PC-3 (cell line): ENCODE measurements around the gene RHOBTB1. TPM values are rescaled to one million over a fixed set of nuclear protein-coding genes. Genes with fewer than 3 reads are reported as not detected.
A peak's percentile ranks its signal among the peaks of the same experiment; 100 is the strongest.

Source experiments
- ATAC-seq: fragments of 200-7000 bp; cut with Tn5 transposase; 2 replicates; pipeline ENCODE4 v1.9.1; 2020; ENCODE audit warnings: mild to moderate bottlenecking, moderate library complexity
- BruUV-seq: library from RNA; stranded (reverse); fragments of 400-500 nt; replicated peaks from 2 replicates; lab custom pipeline; 2021; lab: Mats Ljungman, UMichigan
- CTCF ChIA-PET: fragments of 300-600 bp; sonication (Branson Sonifier 250); formaldehyde crosslinking; loops from one replicate; lab custom pipeline; 2022; ENCODE audit warnings: antibody characterized with exemption; lab: Charles Lee
- POLR2A ChIA-PET: fragments of 300-600 bp; sonication (Branson Sonifier 250); formaldehyde crosslinking; loops from one replicate; lab custom pipeline; 2022; ENCODE audit warnings: antibody characterized with exemption; ENCODE audit not compliant: unreplicated experiment; lab: Charles Lee
- DNase-seq: peaks from one replicate; pipeline ENCODE4 v3.0.0-alpha.2; 2015
- H2AFZ ChIP-seq: fragments of 300-600 bp; sonication (generic); 2 replicates; pipeline ENCODE4 v1.6.0; 2016; ENCODE audit warnings: antibody characterized with exemption, low read length
- H3F3A ChIP-seq: fragments of 300-600 bp; sonication (generic); one replicate; pipeline ENCODE4 v1.6.0; 2017; ENCODE audit warnings: antibody characterized with exemption, low read length, control low read depth, mild to moderate bottlenecking; ENCODE audit not compliant: unreplicated experiment
- H3K27ac ChIP-seq: fragments of 300-600 bp; sonication (generic); 2 replicates; pipeline ENCODE4 v1.5.1; 2016; ENCODE audit warnings: mild to moderate bottlenecking, low read length
- H3K27me3 ChIP-seq: fragments of 300-600 bp; sonication (generic); 2 replicates; pipeline ENCODE4 v1.6.1; 2016; ENCODE audit warnings: low read length, mixed read lengths
- H3K36me3 ChIP-seq: fragments of 300-600 bp; sonication (generic); 2 replicates; pipeline ENCODE4 v1.6.1; 2016; ENCODE audit warnings: low read depth, mixed run types, low read length, mixed read lengths
- H3K4me1 ChIP-seq: fragments of 300-600 bp; sonication (generic); 2 replicates; pipeline ENCODE4 v1.5.1; 2016; ENCODE audit warnings: low read length; ENCODE audit not compliant: insufficient read depth
- H3K4me2 ChIP-seq: fragments of 300-600 bp; sonication (generic); 2 replicates; pipeline ENCODE4 v1.6.0; 2016; ENCODE audit warnings: low read length
- H3K4me3 ChIP-seq: fragments of 300-600 bp; sonication (generic); 2 replicates; pipeline ENCODE4 v1.5.1; 2016; ENCODE audit warnings: mild to moderate bottlenecking, low read length, mixed read lengths
- H3K79me2 ChIP-seq: fragments of 300-600 bp; sonication (generic); 2 replicates; pipeline ENCODE4 v1.6.1; 2017; ENCODE audit warnings: low read length, mixed read lengths
- H3K9ac ChIP-seq: fragments of 300-600 bp; sonication (generic); 2 replicates; pipeline ENCODE4 v1.6.0; 2016; ENCODE audit warnings: mild to moderate bottlenecking, low read length
- H3K9me2 ChIP-seq: fragments of 300-600 bp; sonication (generic); replicated peaks from 2 replicates; pipeline ENCODE4 v1.6.1; 2016; ENCODE audit warnings: mixed run types, low read length, mixed read lengths
- H3K9me3 ChIP-seq: fragments of 300-600 bp; sonication (generic); 2 replicates; pipeline ENCODE4 v1.6.1; 2016; ENCODE audit warnings: low read length, mixed read lengths
- H4K20me1 ChIP-seq: fragments of 300-600 bp; sonication (generic); 2 replicates; pipeline ENCODE4 v1.6.1; 2016; ENCODE audit warnings: low read length, mixed read lengths
- EZH2 ChIP-seq: fragments of 300-600 bp; sonication (generic); IDR thresholded peaks from one replicate; pipeline ENCODE4 v1.6.1; 2017; ENCODE audit warnings: antibody characterized with exemption, mild to moderate bottlenecking, low read length; ENCODE audit not compliant: unreplicated experiment
- EZH2phosphoT487 ChIP-seq: fragments of 300-600 bp; sonication (generic); IDR thresholded peaks from 2 replicates; pipeline ENCODE4 v1.6.1; 2018; ENCODE audit warnings: mild to moderate bottlenecking, antibody characterized with exemption, low read length, borderline replicate concordance
- intact Hi-C: fragments of 100-400 bp; cut with micrococcal nuclease; formaldehyde crosslinking; loops from 2 replicates; pipeline ENCODE4 v1.9.0; 2023
- total RNA-seq: library from RNA; depleted of rRNA; stranded (reverse); fragments of >200 nt; gene quantifications from 2 replicates; pipeline ENCODE4 v1.2.3, GENCODE V29; 2014
- TF ChIP-seq, protein P1 (sequence below): fragments of 300-600 bp; sonication (generic); conservative IDR thresholded peaks from 2 replicates; pipeline ENCODE4 v1.5.1; 2017; ENCODE audit warnings: antibody characterized with exemption, low read depth, mild to moderate bottlenecking, low read length

Gene RHOBTB1
- total RNA-seq, 1 experiment from 2014 or later: 6.7 TPM

- Histone ChIP-seq H3K9me3 (no peaks in the 10 kb centered on the region), H3K4me3 (no peak overlapping the region), H3K27ac (no peak overlapping the region), H4K20me1 (no peaks in the 10 kb centered on the region), H3K27me3 (no peaks in the 10 kb centered on the region), H3K9ac (no peak overlapping the region), H3F3A (no peaks in the 10 kb centered on the region), H3K4me2 (no peak overlapping the region), H3K36me3 (no peaks in the 10 kb centered on the region), H3K79me2 (no peaks in the 10 kb centered on the region), H2AFZ (no peak overlapping the region), H3K4me1 (peaks cover 5% of the 10 kb centered on the region), H3K9me2 (no peaks in the 10 kb centered on the region)
- ATAC-seq: no peak
- no peak for DNase-seq
- POLR2A ChIA-PET: no interaction called here
- TF ChIP-seq, protein P1, sequence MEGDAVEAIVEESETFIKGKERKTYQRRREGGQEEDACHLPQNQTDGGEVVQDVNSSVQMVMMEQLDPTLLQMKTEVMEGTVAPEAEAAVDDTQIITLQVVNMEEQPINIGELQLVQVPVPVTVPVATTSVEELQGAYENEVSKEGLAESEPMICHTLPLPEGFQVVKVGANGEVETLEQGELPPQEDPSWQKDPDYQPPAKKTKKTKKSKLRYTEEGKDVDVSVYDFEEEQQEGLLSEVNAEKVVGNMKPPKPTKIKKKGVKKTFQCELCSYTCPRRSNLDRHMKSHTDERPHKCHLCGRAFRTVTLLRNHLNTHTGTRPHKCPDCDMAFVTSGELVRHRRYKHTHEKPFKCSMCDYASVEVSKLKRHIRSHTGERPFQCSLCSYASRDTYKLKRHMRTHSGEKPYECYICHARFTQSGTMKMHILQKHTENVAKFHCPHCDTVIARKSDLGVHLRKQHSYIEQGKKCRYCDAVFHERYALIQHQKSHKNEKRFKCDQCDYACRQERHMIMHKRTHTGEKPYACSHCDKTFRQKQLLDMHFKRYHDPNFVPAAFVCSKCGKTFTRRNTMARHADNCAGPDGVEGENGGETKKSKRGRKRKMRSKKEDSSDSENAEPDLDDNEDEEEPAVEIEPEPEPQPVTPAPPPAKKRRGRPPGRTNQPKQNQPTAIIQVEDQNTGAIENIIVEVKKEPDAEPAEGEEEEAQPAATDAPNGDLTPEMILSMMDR: no peak
- TF ChIP-seq EZH2phosphoT487 (no peak), EZH2 (no peak)
- BruUV-seq: no TSS peak
- CTCF ChIA-PET: no interaction called here
- intact Hi-C loops: no loop called here
These were observed 26.4 kb downstream of the RHOBTB1 start for GRCh38 chr10:60917331-60918280.

DNA sequence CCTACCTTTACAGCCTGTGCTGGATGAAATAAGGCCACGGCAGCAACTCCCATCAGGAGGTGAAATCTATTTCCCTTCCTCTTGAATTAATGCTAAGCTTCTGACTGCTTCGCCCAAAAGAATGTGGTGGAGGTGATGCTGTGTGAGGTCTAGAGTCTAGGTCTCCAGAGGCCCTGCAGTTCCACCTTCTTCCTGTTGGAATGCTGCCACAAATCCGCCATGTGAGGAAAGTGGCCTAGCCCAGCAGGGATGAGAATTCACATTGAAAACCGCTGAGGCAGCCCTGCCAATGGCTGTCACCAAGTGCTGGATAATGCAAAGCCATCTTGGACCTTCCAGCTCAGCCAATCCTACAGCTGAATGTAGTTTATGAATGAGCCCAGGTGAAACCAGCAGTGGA is 28.0 kb downstream of the RHOBTB1 start:
- Histone ChIP-seq H3K4me1 (peaks cover 5% of the 10 kb centered on the region), H3K79me2 (no peaks in the 10 kb centered on the region), H3K36me3 (no peaks in the 10 kb centered on the region), H3K4me2 (no peak overlapping the region), H3K27me3 (no peaks in the 10 kb centered on the region), H3F3A (no peaks in the 10 kb centered on the region), H4K20me1 (no peaks in the 10 kb centered on the region), H3K9me3 (no peaks in the 10 kb centered on the region), H3K27ac (no peak overlapping the region), H3K4me3 (no peak overlapping the region), H2AFZ (no peak overlapping the region), H3K9ac (no peak overlapping the region), H3K9me2 (no peaks in the 10 kb centered on the region)
- ChIA-PET CTCF (no interaction called here), POLR2A (no interaction called here)
- no peak for ATAC-seq
- DNase-seq: peak; percentile 33
- no peak for TF ChIP-seq EZH2
- TF ChIP-seq, protein P1: no peak; the same call in 1 of the 2 replicates
- TF ChIP-seq EZH2phosphoT487: no peak
- intact Hi-C loops: no loop called here
- no TSS peak for BruUV-seq

DNA sequence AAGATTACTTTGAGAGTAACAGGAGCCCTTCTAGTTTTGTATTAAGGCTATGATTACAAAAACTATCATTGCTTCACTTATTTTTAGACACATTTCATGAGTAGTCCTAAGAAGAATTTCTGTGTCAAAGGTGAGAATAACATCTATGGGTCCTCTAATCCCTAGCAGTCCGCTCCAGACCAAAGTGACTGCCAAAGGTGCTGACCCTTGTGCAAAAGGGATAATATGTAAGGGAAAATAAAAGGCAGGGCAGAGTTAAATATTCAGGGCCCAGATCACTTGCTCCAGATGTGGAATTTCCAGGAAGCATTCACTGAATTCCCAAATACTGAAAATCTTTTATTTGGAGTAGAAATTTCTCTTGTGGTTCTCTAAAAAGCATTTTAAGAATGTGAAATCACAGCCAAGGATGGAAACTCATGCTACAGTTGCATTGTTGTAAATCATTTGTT is 29.3 kb downstream of the RHOBTB1 start:
- Histone ChIP-seq H4K20me1 (no peaks in the 10 kb centered on the region), H3K79me2 (no peaks in the 10 kb centered on the region), H3K4me1 (peaks cover 5% of the 10 kb centered on the region), H3F3A (no peaks in the 10 kb centered on the region), H3K27me3 (no peaks in the 10 kb centered on the region), H2AFZ (no peak overlapping the region), H3K9me3 (no peaks in the 10 kb centered on the region), H3K9me2 (no peaks in the 10 kb centered on the region), H3K36me3 (no peaks in the 10 kb centered on the region), H3K9ac (no peak overlapping the region), H3K4me2 (no peak overlapping the region), H3K4me3 (no peak overlapping the region), H3K27ac (no peak overlapping the region)
- intact Hi-C loops: no loop called here
- no TSS peak for BruUV-seq
- ChIA-PET POLR2A (no interaction called here), CTCF (interaction anchor here (0.6 kb wide), 1 partner anchor 983 kb away, joined by 3 read pairs; no protein-coding TSS in a partner anchor)
- ATAC-seq (no peak), DNase-seq (no peak)
- TF ChIP-seq, protein P1: no peak
- no peak for TF ChIP-seq EZH2phosphoT487
- TF ChIP-seq EZH2: no peak
